D341Med (cell line): Measurements from ENCODE around the gene RBMX.
"Not testable (repeated sequence)": the region's sequence is repeated elsewhere in the genome, so short reads cannot be mapped to it uniquely, and the experiment has no call there.

ENCODE experiments used
- DNase-seq: peaks from one replicate; pipeline ENCODE4 v3.0.0; 2012; ENCODE audit warnings: low spot score

The RBMX gene

GRCh38 chrX:136880452-136881013, at the start of gene RBMX:
TSS of gene RBMX (minus strand) at chrX:136880725. CDS start at chrX:136879427, 1,298 bp downstream.
- DNase-seq: peak; percentile 84

- not testable (repeated sequence) for DNase-seq
Measured at GRCh38 chrX:136921438-136921837, 40.9 kb upstream of the RBMX start.

- DNase-seq: no peak
Measured at GRCh38 chrX:136920001-136920400, 39.5 kb upstream of the RBMX start.

- DNase-seq: no peak
Measured at GRCh38 chrX:136916827-136917226, 36.3 kb upstream of the RBMX start.

GRCh38 chrX:136911661-136912060, 31.1 kb upstream of the RBMX start:
- not testable (repeated sequence) for DNase-seq

- DNase-seq: no peak
Measured at GRCh38 chrX:136911253-136911652, 30.7 kb upstream of the RBMX start.

- no peak for DNase-seq
Measured at GRCh38 chrX:136910565-136911035, 30.1 kb upstream of the RBMX start.

- DNase-seq: peak; percentile 71
Measured at GRCh38 chrX:136909706-136910564, 29.4 kb upstream of the RBMX start.

GRCh38 chrX:136909119-136909705, 28.7 kb upstream of the RBMX start:
- peak; percentile 92 for DNase-seq

- no peak for DNase-seq
Measured at GRCh38 chrX:136907621-136908020, 27.1 kb upstream of the RBMX start.

GRCh38 chrX:136906921-136907510, 26.5 kb upstream of the RBMX start:
- no peak for DNase-seq

GRCh38 chrX:136904067-136904466, 23.5 kb upstream of the RBMX start:
- not testable (repeated sequence) for DNase-seq

GRCh38 chrX:136900071-136900470, 19.5 kb upstream of the RBMX start:
- DNase-seq: not testable (repeated sequence)

GRCh38 chrX:136899221-136899620, 18.7 kb upstream of the RBMX start:
- no peak for DNase-seq

- DNase-seq: not testable (repeated sequence)
Measured at GRCh38 chrX:136898752-136899151, 18.2 kb upstream of the RBMX start.

GRCh38 chrX:136896121-136896914, 15.8 kb upstream of the RBMX start:
- no peak for DNase-seq

GRCh38 chrX:136892412-136892811, 11.9 kb upstream of the RBMX start:
- no peak for DNase-seq

- not testable (repeated sequence) for DNase-seq
Measured at GRCh38 chrX:136890596-136890995, 10.1 kb upstream of the RBMX start.

- DNase-seq: no peak
Measured at GRCh38 chrX:136889269-136889668, 8.7 kb upstream of the RBMX start.

GRCh38 chrX:136880003-136880451, 498 bp downstream of the RBMX start:
- peak; percentile 24 for DNase-seq

- DNase-seq: no peak
Measured at GRCh38 chrX:136879001-136879687, 1.4 kb downstream of the RBMX start.
